ENCODE results near the gene ALK. TPM values are rescaled to one million over a fixed set of nuclear protein-coding genes. Genes with fewer than 3 reads are reported as not detected.

Gene ALK
- total RNA-seq, 1 experiment from 2014 or later, result not detected

GRCh38 chr2:29479401-29479800 is 442.0 kb downstream of the ALK start:
- no CpG with 5 or more reads among the region's 2 CpGs for WGBS (ENCODE audit: extremely low coverage, insufficient read length, low lambda C conversion rate)
- H3K27ac Mint-ChIP-seq, result no peak overlapping the region
- Histone ChIP-seq H3K23me2 (ENCODE audit: insufficient read length, low read depth, low read length, poor library complexity, severe bottlenecking) (no peaks in the 10 kb centered on the region), H3K4ac (ENCODE audit: low read depth, low read length) (no peak overlapping the region), H2BK120ac (ENCODE audit: low read depth, low read length, poor library complexity, severe bottlenecking) (no peak overlapping the region), H3K27ac (ENCODE audit: insufficient read length, low read depth, low read length) (no peak overlapping the region), H3K14ac (ENCODE audit: insufficient read depth, low read length) (no peak overlapping the region), H3K18ac (ENCODE audit: insufficient read length, low read depth, low read length) (no peak overlapping the region), H3K9ac (ENCODE audit: extremely low read depth, insufficient read length, low read length) (no peak overlapping the region), H3K4me2 (ENCODE audit: insufficient read depth, insufficient read length, low read length) (no peak overlapping the region), H2BK5ac (ENCODE audit: insufficient read length, low read length) (no peak overlapping the region), H2BK15ac (ENCODE audit: low read depth, low read length) (no peak overlapping the region), H4K5ac (ENCODE audit: insufficient read length, low read depth, low read length) (no peak overlapping the region), H3K9me3 (ENCODE audit: control insufficient read depth, low read depth, low read length) (no peaks in the 10 kb centered on the region), H3K79me2 (ENCODE audit: insufficient read depth, low read length) (no peaks in the 10 kb centered on the region), H3K27me3 (ENCODE audit: insufficient read depth, low read length) (no peaks in the 10 kb centered on the region), H2BK20ac (ENCODE audit: low read depth, low read length, poor library complexity, severe bottlenecking) (no peak overlapping the region), H2AK5ac (ENCODE audit: insufficient read length, low read length) (no peak overlapping the region), H3K56ac (ENCODE audit: insufficient read length, low read depth, low read length) (no peak overlapping the region), H3T11ph (ENCODE audit: low read length) (no peak overlapping the region), H4K8ac (replicated peaks; ENCODE audit: insufficient read length, low read depth, low read length) (no peak overlapping the region), H4K91ac (ENCODE audit: insufficient read length, low read depth, low read length) (no peak overlapping the region), H3K4me1 (ENCODE audit: insufficient read depth, low read length) (no peaks in the 10 kb centered on the region), H3K23ac (ENCODE audit: insufficient read length, low read depth, low read length) (no peak overlapping the region), H2BK12ac (ENCODE audit: insufficient read length, low read depth, low read length) (no peak overlapping the region), H3K79me1 (ENCODE audit: insufficient read depth, low read depth, low read length, poor library complexity, severe bottlenecking) (no peaks in the 10 kb centered on the region), H2AFZ (ENCODE audit: low read length) (no peak overlapping the region), H4K20me1 (ENCODE audit: control insufficient read depth, insufficient read depth, insufficient read length) (no peaks in the 10 kb centered on the region)
- H3K27me3 Mint-ChIP-seq (ENCODE audit: low read depth), result peaks cover 5% of the 10 kb centered on the region; the same call in 1 of the 2 replicates
- no peak for DNase-seq
- peaks cover 3 to 4% of the 10 kb centered on the region in 2 experiments for H3K9me3 Mint-ChIP-seq
- H3K4me1 Mint-ChIP-seq, result peaks cover 3 to 5% of the 10 kb centered on the region in 2 experiments; a peak in 3 of 4 replicates
- H3K36me3 Mint-ChIP-seq (ENCODE audit: insufficient read depth in 1 of 3, low read depth in 3 of 3), result peaks cover 0 to 4% (median 3%) of the 10 kb centered on the region in 3 experiments; a peak in 4 of 7 replicates
- no peak overlapping the region for H3K4me3 Mint-ChIP-seq
- no peak for TF ChIP-seq CTCF (conservative IDR thresholded peaks at IDR 0.05)
